IMR-90 (cell line): Measurements from ENCODE around the gene NDUFAF5. TPM values are rescaled to one million over a fixed set of nuclear protein-coding genes. Genes with fewer than 3 reads are reported as not detected.

Experiments
- ATAC-seq: fragments of 200-7000 bp; cut with Tn5 transposase; 2 replicates; pipeline ENCODE4 v1.9.1; 2020; ENCODE audit warnings: low read depth, mild to moderate bottlenecking, moderate library complexity
- BruUV-seq: library from RNA; stranded (reverse); fragments of 400-500 nt; replicated peaks from 2 replicates; lab custom pipeline; 2021; lab: Mats Ljungman, UMichigan
- CTCF ChIA-PET: fragments of 300-600 bp; formaldehyde crosslinking; extraction: SDS; loops from one replicate; lab custom pipeline; 2021; ENCODE audit warnings: antibody characterized with exemption; lab: Yijun Ruan, JAX
- POLR2A ChIA-PET: fragments of 300-600 bp; sonication (Branson Sonifier 250); formaldehyde crosslinking; loops from one replicate; lab custom pipeline; 2022; ENCODE audit warnings: antibody characterized with exemption; ENCODE audit not compliant: unreplicated experiment; lab: Charles Lee
- DNase-seq: peaks from one replicate; pipeline ENCODE4 v3.0.0; 2013
- H2AFZ ChIP-seq: replicated peaks from 2 replicates; pipeline ENCODE3; 2013; ENCODE audit warnings: low read length, mild to moderate bottlenecking; ENCODE audit not compliant: poor library complexity
- H2AK5ac ChIP-seq: 2 replicates; pipeline ENCODE4 v1.6.1; 2013; ENCODE audit warnings: low read depth, low read length, inconsistent platforms
- H2AK9ac ChIP-seq: replicated peaks from 2 replicates; pipeline ENCODE3; 2013; ENCODE audit warnings: mild to moderate bottlenecking, low read depth, low read length, moderate library complexity; ENCODE audit not compliant: poor library complexity
- H2BK120ac ChIP-seq: 2 replicates; pipeline ENCODE4 v1.6.1; 2013; ENCODE audit warnings: low read depth, low read length, inconsistent platforms
- H2BK15ac ChIP-seq: 3 replicates; pipeline ENCODE4 v1.6.1; 2013; ENCODE audit warnings: low read depth, low read length, inconsistent platforms
- H2BK20ac ChIP-seq: 2 replicates; pipeline ENCODE4 v1.6.1; 2013; ENCODE audit warnings: low read depth, mild to moderate bottlenecking, inconsistent platforms, low read length, moderate library complexity
- H2BK5ac ChIP-seq: 2 replicates; pipeline ENCODE4 v1.6.1; 2013; ENCODE audit warnings: mild to moderate bottlenecking, low read depth, low read length, inconsistent platforms; ENCODE audit not compliant: poor library complexity, severe bottlenecking
- H3K14ac ChIP-seq: replicated peaks from 2 replicates; pipeline ENCODE4 v1.6.1; 2013; ENCODE audit warnings: low read depth, low read length, inconsistent platforms
- H3K18ac ChIP-seq: 2 replicates; pipeline ENCODE4 v1.6.1; 2013; ENCODE audit warnings: low read depth, low read length, control low read depth
- H3K23ac ChIP-seq: 2 replicates; pipeline ENCODE4 v1.6.1; 2013; ENCODE audit warnings: low read depth, low read length, inconsistent platforms
- H3K27ac ChIP-seq: 2 replicates; pipeline ENCODE4 v1.5.1; 2013; ENCODE audit warnings: mild to moderate bottlenecking, control low read depth, low read length; ENCODE audit not compliant: insufficient read depth
- H3K27me3 ChIP-seq: 2 replicates; pipeline ENCODE4 v1.6.1; 2013; ENCODE audit warnings: low read length; ENCODE audit not compliant: control insufficient read depth, insufficient read depth
- H3K36me3 ChIP-seq: 2 replicates; pipeline ENCODE4 v1.6.1; 2013; ENCODE audit warnings: low read length, mixed read lengths; ENCODE audit not compliant: control insufficient read depth, insufficient read depth
- H3K4ac ChIP-seq: 2 replicates; pipeline ENCODE4 v1.6.1; 2013; ENCODE audit warnings: low read depth, low read length, inconsistent platforms
- H3K4me1 ChIP-seq: 2 replicates; pipeline ENCODE4 v1.6.1; 2013; ENCODE audit warnings: low read length, mixed read lengths; ENCODE audit not compliant: control insufficient read depth, insufficient read depth
- H3K4me2 ChIP-seq: 2 replicates; pipeline ENCODE4 v1.6.1; 2013; ENCODE audit warnings: low read depth, mild to moderate bottlenecking, control low read depth, low read length, moderate library complexity
- H3K4me3 ChIP-seq: 2 replicates; pipeline ENCODE4 v1.5.1; 2013; ENCODE audit warnings: low read depth, mild to moderate bottlenecking, control low read depth, low read length, moderate library complexity; ENCODE audit not compliant: insufficient read depth
- H3K56ac ChIP-seq: 2 replicates; pipeline ENCODE4 v1.6.1; 2013; ENCODE audit warnings: low read length, inconsistent platforms; ENCODE audit not compliant: insufficient read depth; ENCODE audit errors: extremely low read depth
- H3K79me1 ChIP-seq, 2 experiments: 2 replicates each; pipeline ENCODE4 v1.6.1; 2013; ENCODE audit warnings: low read length in 2 of 2, inconsistent platforms in 1 of 2, low read depth in 1 of 2
- H3K9ac ChIP-seq: 2 replicates; pipeline ENCODE4 v1.6.1; 2013; ENCODE audit warnings: low read depth, low read length, control low read depth
- H3K9me1 ChIP-seq: 2 replicates; pipeline ENCODE4 v1.6.1; 2013; ENCODE audit warnings: low read length, inconsistent platforms; ENCODE audit not compliant: insufficient read depth
- H3K9me3 ChIP-seq: 2 replicates; pipeline ENCODE4 v1.6.1; 2013; ENCODE audit warnings: low read length; ENCODE audit not compliant: control insufficient read depth, insufficient read depth
- H4K20me1 ChIP-seq: 2 replicates; pipeline ENCODE4 v1.6.1; 2013; ENCODE audit warnings: low read length, inconsistent platforms; ENCODE audit not compliant: insufficient read depth
- H4K5ac ChIP-seq: 2 replicates; pipeline ENCODE4 v1.6.1; 2013; ENCODE audit warnings: mild to moderate bottlenecking, low read depth, low read length, control low read depth
- H4K8ac ChIP-seq, 2 experiments: 2 replicates each; pipeline ENCODE4 v1.6.1; 2013; ENCODE audit warnings: low read depth in 2 of 2, low read length in 2 of 2, control low read depth in 1 of 2, inconsistent platforms in 1 of 2
- H4K91ac ChIP-seq: 2 replicates; pipeline ENCODE4 v1.6.1; 2013; ENCODE audit warnings: low read depth, low read length, inconsistent platforms; ENCODE audit not compliant: insufficient read depth
- BHLHE40 ChIP-seq: fragments of 150-350 bp; IDR thresholded peaks from 2 replicates; pipeline ENCODE4 v1.6.1; 2016; ENCODE audit warnings: mild to moderate bottlenecking, low read depth, low read length
- CEBPB ChIP-seq: IDR thresholded peaks from 2 replicates; pipeline ENCODE4 v1.6.1; 2012; ENCODE audit warnings: low read depth, low read length, improper control_type of control experiment
- CHD1 ChIP-seq: IDR thresholded peaks from 2 replicates; pipeline ENCODE4 v1.6.1; 2012; ENCODE audit warnings: low read depth, low read length, improper control_type of control experiment
- FOS ChIP-seq: fragments of 150-350 bp; IDR thresholded peaks from 2 replicates; pipeline ENCODE4 v1.6.1; 2016; ENCODE audit warnings: low read depth, low read length
- MAFK ChIP-seq: IDR thresholded peaks from 2 replicates; pipeline ENCODE4 v1.6.1; 2012; ENCODE audit warnings: low read depth, low read length, improper control_type of control experiment
- MAZ ChIP-seq: IDR thresholded peaks from 2 replicates; pipeline ENCODE4 v1.6.1; 2012; ENCODE audit warnings: low read depth, mild to moderate bottlenecking, low read length, improper control_type of control experiment, moderate library complexity, borderline replicate concordance
- MXI1 ChIP-seq: IDR thresholded peaks from 2 replicates; pipeline ENCODE4 v1.6.1; 2012; ENCODE audit warnings: low read depth, mild to moderate bottlenecking, low read length, moderate library complexity, borderline replicate concordance
- NFE2L2 ChIP-seq: fragments of 150-350 bp; IDR thresholded peaks from 2 replicates; pipeline ENCODE4 v1.6.1; 2016; ENCODE audit warnings: low read depth, mild to moderate bottlenecking, low read length
- POLR2A ChIP-seq: IDR thresholded peaks from 2 replicates; pipeline ENCODE4 v1.6.1; 2012; ENCODE audit warnings: mild to moderate bottlenecking, low read depth, low read length
- RAD21 ChIP-seq: IDR thresholded peaks from 2 replicates; pipeline ENCODE4 v1.6.1; 2012; ENCODE audit warnings: low read length, improper control_type of control experiment
- RCOR1 ChIP-seq: IDR thresholded peaks from 2 replicates; pipeline ENCODE4 v1.6.1; 2012; ENCODE audit warnings: mild to moderate bottlenecking, low read length, improper control_type of control experiment; ENCODE audit not compliant: insufficient replicate concordance
- RFX5 ChIP-seq: IDR thresholded peaks from 2 replicates; pipeline ENCODE4 v1.8.0; 2012; ENCODE audit warnings: low read depth, mild to moderate bottlenecking, low read length, moderate library complexity
- SMC3 ChIP-seq: fragments of 150-350 bp; IDR thresholded peaks from 2 replicates; pipeline ENCODE4 v1.6.1; 2016; ENCODE audit warnings: low read depth, mild to moderate bottlenecking, antibody characterized with exemption, low read length, moderate library complexity
- USF2 ChIP-seq: fragments of 150-350 bp; IDR thresholded peaks from 2 replicates; pipeline ENCODE4 v1.6.1; 2017; ENCODE audit warnings: mild to moderate bottlenecking, antibody characterized with exemption, low read length, low read depth
- WGBS, 2 experiments: methylation state at CpG; one replicate each; pipeline versions ENCODE4 v1.1.5 to v1.1.7; 2013; ENCODE audit warnings: missing lambda C conversion rate in 2 of 2; ENCODE audit not compliant: insufficient read length in 1 of 2; ENCODE audit errors: extremely low coverage in 2 of 2; 5-methylcytosine and 5-hydroxymethylcytosine counted together
- dilution Hi-C: fragments of 300-500 bp; cut with HindIII; formaldehyde crosslinking; loops from one replicate; pipeline ENCODE4 v1.14.3; 2018; ENCODE audit warnings: low sequenced_read_pairs; ENCODE audit not compliant: unreplicated experiment
- in situ Hi-C: fragments of 300-500 bp; cut with MboI; formaldehyde crosslinking; loops from 3 replicates; pipeline ENCODE4 v1.14.3; 2019; ENCODE audit warnings: low sequenced_read_pairs, inconsistent platforms, mixed read lengths
- intact Hi-C: fragments of 100-400 bp; cut with micrococcal nuclease; formaldehyde crosslinking; loops from 2 replicates; pipeline ENCODE4 v1.10.0; 2022
- polyA plus RNA-seq, 3 experiments: library from polyadenylated mRNA; depleted of rRNA; stranded (reverse); fragments of >200 nt; gene quantifications; 2 replicates each; pipeline ENCODE4 v1.2.3, GENCODE V29; 2012; ENCODE audit warnings: low replicate concordance in 1 of 3
- total RNA-seq: library from RNA; depleted of rRNA; stranded (reverse); fragments of >200 nt; gene quantifications from 2 replicates; pipeline ENCODE4 v1.2.3, GENCODE V29; 2012
- TF ChIP-seq, protein P1 (sequence below): conservative IDR thresholded peaks from 2 replicates; pipeline ENCODE4 v1.5.1; 2012; ENCODE audit warnings: mild to moderate bottlenecking, low read depth, low read length, improper control_type of control experiment
- TF ChIP-seq, protein P2 (sequence below): fragments of 150-350 bp; IDR thresholded peaks from 2 replicates; pipeline ENCODE4 v1.6.1; 2016; ENCODE audit warnings: low read depth, mild to moderate bottlenecking, low read length, moderate library complexity, borderline replicate concordance

The NDUFAF5 gene
- total and polyA plus RNA-seq, 2 of the 4 experiments (the other 2 are of a cell fraction): 6.8 to 12.3 TPM

- Histone ChIP-seq H3K56ac (no peak overlapping the region), H3K9me3 (no peaks in the 10 kb centered on the region), H3K27me3 (no peaks in the 10 kb centered on the region; the same call in 1 of the 2 replicates), H4K20me1 (no peaks in the 10 kb centered on the region), H3K4me2 (no peak overlapping the region), H3K18ac (no peak overlapping the region), H4K5ac (no peak overlapping the region), H3K79me1 (no peaks in the 10 kb centered on the region), H2BK15ac (no peak overlapping the region), H4K91ac (no peak overlapping the region), H3K36me3 (no peaks in the 10 kb centered on the region), H3K4me1 (no peaks in the 10 kb centered on the region), H2AFZ (no peak overlapping the region), H2BK5ac (no peak overlapping the region), H3K4me3 (no peak overlapping the region), H2AK5ac (no peak overlapping the region), H2BK20ac (no peak overlapping the region), H4K8ac (no peak overlapping the region), H2AK9ac (no peak overlapping the region), H2BK120ac (no peak overlapping the region), H3K4ac (no peak overlapping the region), H3K9me1 (no peaks in the 10 kb centered on the region), H3K27ac (no peak overlapping the region), H3K9ac (no peak overlapping the region), H3K14ac (no peak overlapping the region), H3K23ac (no peak overlapping the region)
- DNase-seq (no peak), ATAC-seq (no peak)
- in situ Hi-C loops: no loop called here
- CTCF ChIA-PET: no interaction called here
- POLR2A ChIA-PET: no interaction called here
- WGBS, 2 experiments: no CpG with 5 or more reads among the region's 4 CpGs
- intact Hi-C loops: no loop called here
- BruUV-seq: no TSS peak
- TF ChIP-seq MAFK (no peak), BHLHE40 (no peak), MAZ (no peak), RAD21 (no peak), MXI1 (no peak), RCOR1 (no peak), SMC3 (no peak), NFE2L2 (no peak), RFX5 (no peak), POLR2A (no peak), USF2 (no peak), FOS (no peak), CHD1 (no peak), CEBPB (no peak)
- TF ChIP-seq, protein P1, sequence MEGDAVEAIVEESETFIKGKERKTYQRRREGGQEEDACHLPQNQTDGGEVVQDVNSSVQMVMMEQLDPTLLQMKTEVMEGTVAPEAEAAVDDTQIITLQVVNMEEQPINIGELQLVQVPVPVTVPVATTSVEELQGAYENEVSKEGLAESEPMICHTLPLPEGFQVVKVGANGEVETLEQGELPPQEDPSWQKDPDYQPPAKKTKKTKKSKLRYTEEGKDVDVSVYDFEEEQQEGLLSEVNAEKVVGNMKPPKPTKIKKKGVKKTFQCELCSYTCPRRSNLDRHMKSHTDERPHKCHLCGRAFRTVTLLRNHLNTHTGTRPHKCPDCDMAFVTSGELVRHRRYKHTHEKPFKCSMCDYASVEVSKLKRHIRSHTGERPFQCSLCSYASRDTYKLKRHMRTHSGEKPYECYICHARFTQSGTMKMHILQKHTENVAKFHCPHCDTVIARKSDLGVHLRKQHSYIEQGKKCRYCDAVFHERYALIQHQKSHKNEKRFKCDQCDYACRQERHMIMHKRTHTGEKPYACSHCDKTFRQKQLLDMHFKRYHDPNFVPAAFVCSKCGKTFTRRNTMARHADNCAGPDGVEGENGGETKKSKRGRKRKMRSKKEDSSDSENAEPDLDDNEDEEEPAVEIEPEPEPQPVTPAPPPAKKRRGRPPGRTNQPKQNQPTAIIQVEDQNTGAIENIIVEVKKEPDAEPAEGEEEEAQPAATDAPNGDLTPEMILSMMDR: no peak
- TF ChIP-seq, protein P2, sequence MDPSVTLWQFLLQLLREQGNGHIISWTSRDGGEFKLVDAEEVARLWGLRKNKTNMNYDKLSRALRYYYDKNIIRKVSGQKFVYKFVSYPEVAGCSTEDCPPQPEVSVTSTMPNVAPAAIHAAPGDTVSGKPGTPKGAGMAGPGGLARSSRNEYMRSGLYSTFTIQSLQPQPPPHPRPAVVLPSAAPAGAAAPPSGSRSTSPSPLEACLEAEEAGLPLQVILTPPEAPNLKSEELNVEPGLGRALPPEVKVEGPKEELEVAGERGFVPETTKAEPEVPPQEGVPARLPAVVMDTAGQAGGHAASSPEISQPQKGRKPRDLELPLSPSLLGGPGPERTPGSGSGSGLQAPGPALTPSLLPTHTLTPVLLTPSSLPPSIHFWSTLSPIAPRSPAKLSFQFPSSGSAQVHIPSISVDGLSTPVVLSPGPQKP: no peak
- dilution Hi-C loops: no loop called here
These were observed 59.5 kb downstream of the NDUFAF5 start for GRCh38 chr20:13844296-13844695.
